ENCODE results near the gene PCK2.

Gene PCK2

GRCh38 chr14:24059841-24060388, 34.2 kb upstream of the PCK2 start:
- ATAC-seq, result no peak
- TF ChIP-seq, protein P1, sequence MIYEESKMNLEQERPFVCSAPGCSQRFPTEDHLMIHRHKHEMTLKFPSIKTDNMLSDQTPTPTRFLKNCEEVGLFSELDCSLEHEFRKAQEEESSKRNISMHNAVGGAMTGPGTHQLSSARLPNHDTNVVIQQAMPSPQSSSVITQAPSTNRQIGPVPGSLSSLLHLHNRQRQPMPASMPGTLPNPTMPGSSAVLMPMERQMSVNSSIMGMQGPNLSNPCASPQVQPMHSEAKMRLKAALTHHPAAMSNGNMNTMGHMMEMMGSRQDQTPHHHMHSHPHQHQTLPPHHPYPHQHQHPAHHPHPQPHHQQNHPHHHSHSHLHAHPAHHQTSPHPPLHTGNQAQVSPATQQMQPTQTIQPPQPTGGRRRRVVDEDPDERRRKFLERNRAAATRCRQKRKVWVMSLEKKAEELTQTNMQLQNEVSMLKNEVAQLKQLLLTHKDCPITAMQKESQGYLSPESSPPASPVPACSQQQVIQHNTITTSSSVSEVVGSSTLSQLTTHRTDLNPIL (CRISPR knock-in tag; IDR thresholded peaks at IDR 0.05; ENCODE audit: low read depth), result no peak
- TF ChIP-seq, protein P2, sequence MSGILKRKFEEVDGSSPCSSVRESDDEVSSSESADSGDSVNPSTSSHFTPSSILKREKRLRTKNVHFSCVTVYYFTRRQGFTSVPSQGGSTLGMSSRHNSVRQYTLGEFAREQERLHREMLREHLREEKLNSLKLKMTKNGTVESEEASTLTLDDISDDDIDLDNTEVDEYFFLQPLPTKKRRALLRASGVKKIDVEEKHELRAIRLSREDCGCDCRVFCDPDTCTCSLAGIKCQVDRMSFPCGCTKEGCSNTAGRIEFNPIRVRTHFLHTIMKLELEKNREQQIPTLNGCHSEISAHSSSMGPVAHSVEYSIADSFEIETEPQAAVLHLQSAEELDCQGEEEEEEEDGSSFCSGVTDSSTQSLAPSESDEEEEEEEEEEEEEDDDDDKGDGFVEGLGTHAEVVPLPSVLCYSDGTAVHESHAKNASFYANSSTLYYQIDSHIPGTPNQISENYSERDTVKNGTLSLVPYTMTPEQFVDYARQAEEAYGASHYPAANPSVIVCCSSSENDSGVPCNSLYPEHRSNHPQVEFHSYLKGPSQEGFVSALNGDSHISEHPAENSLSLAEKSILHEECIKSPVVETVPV (CRISPR knock-in tag; IDR thresholded peaks at IDR 0.05), result no peak
- no peak for TF ChIP-seq RARB (CRISPR knock-in tag; IDR thresholded peaks at IDR 0.05)

GRCh38 chr14:24060443-24060842, 33.7 kb upstream of the PCK2 start:
- ATAC-seq, result no peak
- TF ChIP-seq ARNTL (CRISPR knock-in tag; IDR thresholded peaks at IDR 0.05; ENCODE audit: borderline replicate concordance, low read depth) (no peak), TCF4 (CRISPR knock-in tag; IDR thresholded peaks at IDR 0.05; ENCODE audit: borderline replicate concordance) (no peak), ZNF70 (CRISPR knock-in tag; IDR thresholded peaks at IDR 0.05) (no peak), SNAI2 (CRISPR knock-in tag; IDR thresholded peaks at IDR 0.05) (no peak), PATZ1 (CRISPR knock-in tag; IDR thresholded peaks at IDR 0.05; ENCODE audit: borderline replicate concordance) (no peak), ZFP3 (CRISPR knock-in tag; IDR thresholded peaks at IDR 0.05) (no peak), GLIS3 (CRISPR knock-in tag; IDR thresholded peaks at IDR 0.05) (no peak), ZFP30 (CRISPR knock-in tag; IDR thresholded peaks at IDR 0.05) (no peak), ZNF8 (CRISPR knock-in tag; IDR thresholded peaks at IDR 0.05) (no peak), OSR1 (CRISPR knock-in tag; IDR thresholded peaks at IDR 0.05) (no peak), RARB (CRISPR knock-in tag; IDR thresholded peaks at IDR 0.05) (no peak), PPARA (CRISPR knock-in tag; IDR thresholded peaks at IDR 0.05; ENCODE audit: borderline replicate concordance) (no peak), ISL1 (CRISPR knock-in tag; IDR thresholded peaks at IDR 0.05) (no peak), TOX (CRISPR knock-in tag; IDR thresholded peaks at IDR 0.05; ENCODE audit: borderline replicate concordance) (no peak), ESRRG (CRISPR knock-in tag; IDR thresholded peaks at IDR 0.05) (no peak)
- TF ChIP-seq, protein P2 (CRISPR knock-in tag; IDR thresholded peaks at IDR 0.05), result no peak
- TF ChIP-seq, protein P1 (CRISPR knock-in tag; IDR thresholded peaks at IDR 0.05; ENCODE audit: low read depth), result no peak
- TF ChIP-seq, protein P3, sequence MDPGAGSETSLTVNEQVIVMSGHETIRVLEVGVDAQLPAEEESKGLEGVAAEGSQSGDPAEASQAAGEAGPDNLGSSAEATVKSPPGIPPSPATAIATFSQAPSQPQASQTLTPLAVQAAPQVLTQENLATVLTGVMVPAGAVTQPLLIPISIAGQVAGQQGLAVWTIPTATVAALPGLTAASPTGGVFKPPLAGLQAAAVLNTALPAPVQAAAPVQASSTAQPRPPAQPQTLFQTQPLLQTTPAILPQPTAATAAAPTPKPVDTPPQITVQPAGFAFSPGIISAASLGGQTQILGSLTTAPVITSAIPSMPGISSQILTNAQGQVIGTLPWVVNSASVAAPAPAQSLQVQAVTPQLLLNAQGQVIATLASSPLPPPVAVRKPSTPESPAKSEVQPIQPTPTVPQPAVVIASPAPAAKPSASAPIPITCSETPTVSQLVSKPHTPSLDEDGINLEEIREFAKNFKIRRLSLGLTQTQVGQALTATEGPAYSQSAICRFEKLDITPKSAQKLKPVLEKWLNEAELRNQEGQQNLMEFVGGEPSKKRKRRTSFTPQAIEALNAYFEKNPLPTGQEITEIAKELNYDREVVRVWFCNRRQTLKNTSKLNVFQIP (CRISPR knock-in tag; IDR thresholded peaks at IDR 0.05; ENCODE audit: borderline replicate concordance, low read depth), result no peak
- TF ChIP-seq, protein P4, sequence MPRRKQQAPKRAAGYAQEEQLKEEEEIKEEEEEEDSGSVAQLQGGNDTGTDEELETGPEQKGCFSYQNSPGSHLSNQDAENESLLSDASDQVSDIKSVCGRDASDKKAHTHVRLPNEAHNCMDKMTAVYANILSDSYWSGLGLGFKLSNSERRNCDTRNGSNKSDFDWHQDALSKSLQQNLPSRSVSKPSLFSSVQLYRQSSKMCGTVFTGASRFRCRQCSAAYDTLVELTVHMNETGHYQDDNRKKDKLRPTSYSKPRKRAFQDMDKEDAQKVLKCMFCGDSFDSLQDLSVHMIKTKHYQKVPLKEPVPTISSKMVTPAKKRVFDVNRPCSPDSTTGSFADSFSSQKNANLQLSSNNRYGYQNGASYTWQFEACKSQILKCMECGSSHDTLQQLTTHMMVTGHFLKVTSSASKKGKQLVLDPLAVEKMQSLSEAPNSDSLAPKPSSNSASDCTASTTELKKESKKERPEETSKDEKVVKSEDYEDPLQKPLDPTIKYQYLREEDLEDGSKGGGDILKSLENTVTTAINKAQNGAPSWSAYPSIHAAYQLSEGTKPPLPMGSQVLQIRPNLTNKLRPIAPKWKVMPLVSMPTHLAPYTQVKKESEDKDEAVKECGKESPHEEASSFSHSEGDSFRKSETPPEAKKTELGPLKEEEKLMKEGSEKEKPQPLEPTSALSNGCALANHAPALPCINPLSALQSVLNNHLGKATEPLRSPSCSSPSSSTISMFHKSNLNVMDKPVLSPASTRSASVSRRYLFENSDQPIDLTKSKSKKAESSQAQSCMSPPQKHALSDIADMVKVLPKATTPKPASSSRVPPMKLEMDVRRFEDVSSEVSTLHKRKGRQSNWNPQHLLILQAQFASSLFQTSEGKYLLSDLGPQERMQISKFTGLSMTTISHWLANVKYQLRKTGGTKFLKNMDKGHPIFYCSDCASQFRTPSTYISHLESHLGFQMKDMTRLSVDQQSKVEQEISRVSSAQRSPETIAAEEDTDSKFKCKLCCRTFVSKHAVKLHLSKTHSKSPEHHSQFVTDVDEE (CRISPR knock-in tag; IDR thresholded peaks at IDR 0.05), result no peak

All from SK-N-SH treated with all-trans-retinoic acid at 6 μM for 48 hours (cell line).